HEK293T (cell line): Measurements from ENCODE around the gene MTOR.

ENCODE experiments used
- ARNT ChIP-seq: fragments of 450-650 bp; IDR thresholded peaks from 2 replicates; pipeline ENCODE4 v1.6.1; 2017; ENCODE audit warnings: mild to moderate bottlenecking
- BHLHE40 ChIP-seq: fragments of 450-650 bp; IDR thresholded peaks from 2 replicates; pipeline ENCODE4 v1.6.1; 2016; ENCODE audit warnings: mild to moderate bottlenecking, moderate library complexity, borderline replicate concordance
- CTBP1 ChIP-seq: fragments of 450-650 bp; IDR thresholded peaks from 2 replicates; pipeline ENCODE4 v1.6.1; 2016; ENCODE audit warnings: borderline replicate concordance
- ELF4 ChIP-seq: fragments of 450-650 bp; IDR thresholded peaks from 2 replicates; pipeline ENCODE4 v1.6.1; 2017; ENCODE audit warnings: antibody characterized with exemption
- FOXA1 ChIP-seq: fragments of 450-650 bp; IDR thresholded peaks from 2 replicates; pipeline ENCODE4 v1.6.1; 2016; ENCODE audit warnings: mild to moderate bottlenecking
- FOXK2 ChIP-seq: fragments of 450-650 bp; IDR thresholded peaks from 2 replicates; pipeline ENCODE4 v1.6.1; 2016; ENCODE audit warnings: mild to moderate bottlenecking
- FOXM1 ChIP-seq: fragments of 450-650 bp; IDR thresholded peaks from 2 replicates; pipeline ENCODE4 v1.6.1; 2017; ENCODE audit warnings: mild to moderate bottlenecking, borderline replicate concordance
- HDGF ChIP-seq: fragments of 450-650 bp; IDR thresholded peaks from 2 replicates; pipeline ENCODE4 v1.6.1; 2017; ENCODE audit warnings: antibody characterized with exemption, borderline replicate concordance
- L3MBTL2 ChIP-seq: fragments of 450-650 bp; conservative IDR thresholded peaks from 2 replicates; pipeline ENCODE4 v1.6.1; 2016; ENCODE audit warnings: mild to moderate bottlenecking
- NFRKB ChIP-seq: fragments of 450-650 bp; IDR thresholded peaks from 2 replicates; pipeline ENCODE4 v1.6.1; 2016; ENCODE audit warnings: mild to moderate bottlenecking, moderate library complexity
- SP1 ChIP-seq: fragments of 450-650 bp; IDR thresholded peaks from 2 replicates; pipeline ENCODE4 v1.6.1; 2017
- SUZ12 ChIP-seq: fragments of 450-650 bp; IDR thresholded peaks from 2 replicates; pipeline ENCODE4 v1.6.1; 2016; ENCODE audit warnings: mild to moderate bottlenecking
- TARDBP ChIP-seq: fragments of 450-650 bp; IDR thresholded peaks from 2 replicates; pipeline ENCODE4 v1.6.1; 2016
- TF ChIP-seq, protein P1 (sequence below): fragments of 450-650 bp; IDR thresholded peaks from 2 replicates; pipeline ENCODE4 v1.6.1; 2016

GRCh38 chr1:11134898-11135266 is 127.5 kb downstream of the MTOR start:
- no peak for TF ChIP-seq BHLHE40
- no peak for TF ChIP-seq SUZ12
- TF ChIP-seq FOXM1, result no peak
- TF ChIP-seq L3MBTL2, result no peak
- no peak for TF ChIP-seq FOXK2
- TF ChIP-seq SP1, result no peak
- TF ChIP-seq, protein P1, sequence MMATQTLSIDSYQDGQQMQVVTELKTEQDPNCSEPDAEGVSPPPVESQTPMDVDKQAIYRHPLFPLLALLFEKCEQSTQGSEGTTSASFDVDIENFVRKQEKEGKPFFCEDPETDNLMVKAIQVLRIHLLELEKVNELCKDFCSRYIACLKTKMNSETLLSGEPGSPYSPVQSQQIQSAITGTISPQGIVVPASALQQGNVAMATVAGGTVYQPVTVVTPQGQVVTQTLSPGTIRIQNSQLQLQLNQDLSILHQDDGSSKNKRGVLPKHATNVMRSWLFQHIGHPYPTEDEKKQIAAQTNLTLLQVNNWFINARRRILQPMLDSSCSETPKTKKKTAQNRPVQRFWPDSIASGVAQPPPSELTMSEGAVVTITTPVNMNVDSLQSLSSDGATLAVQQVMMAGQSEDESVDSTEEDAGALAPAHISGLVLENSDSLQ, result no peak
- TF ChIP-seq CTBP1, result no peak
- TF ChIP-seq NFRKB, result no peak
- TF ChIP-seq HDGF, result no peak
- TF ChIP-seq ELF4, result no peak
- no peak for TF ChIP-seq FOXA1
- no peak for TF ChIP-seq TARDBP
- no peak for TF ChIP-seq ARNT
